NCI-H2081 (cell line): ENCODE measurements around the gene PRDM4.

Experiments
- DNase-seq, 2 experiments: peaks; one replicate each; lab custom pipeline; 2025; lab: John Stamatoyannopoulos, UW

Gene PRDM4

GRCh38 chr12:107695772-107696171 is 65.2 kb downstream of the PRDM4 start:
- DNase-seq = peak in 1 of 2 experiments; percentile 16

GRCh38 chr12:107685360-107686248 is 75.3 kb downstream of the PRDM4 start, which contains the start of gene PWP1:
Gene PWP1, plus strand, starts transcription at chr12:107685799. Its CDS starts 101 bp downstream, at chr12:107685900.
- peak; percentile 94 to 96 for DNase-seq

- peak in 1 of 2 experiments; percentile 67 for DNase-seq
Observed at GRCh38 chr12:107684990-107685359, 76.0 kb downstream of the PRDM4 start.

GRCh38 chr12:107684029-107684795 is 76.7 kb downstream of the PRDM4 start:
- DNase-seq = peak in 1 of 2 experiments; percentile 13
